H1 (cell line): ENCODE data around the gene TJP3. TPM values are rescaled to one million over a fixed set of nuclear protein-coding genes. Genes with fewer than 3 reads are reported as not detected.

Experiments
- CEBPB ChIP-seq: IDR thresholded peaks from 2 replicates; pipeline ENCODE4 v1.6.1; 2012; ENCODE audit warnings: low read depth, low read length
- CHD2 ChIP-seq: IDR thresholded peaks from 2 replicates; pipeline ENCODE4 v1.6.1; 2012; ENCODE audit warnings: low read length, improper control_type of control experiment
- EP300 ChIP-seq, 2 experiments: IDR thresholded peaks; 1 replicate in 1 of 2; 2 replicates in 1 of 2; pipeline ENCODE4 v1.6.1; 2011 to 2012; ENCODE audit warnings: low read depth in 2 of 2, low read length in 2 of 2, mild to moderate bottlenecking in 2 of 2, borderline replicate concordance in 1 of 2, inconsistent platforms in 1 of 2, moderate library complexity in 1 of 2
- FOSL1 ChIP-seq: IDR thresholded peaks from 2 replicates; pipeline ENCODE4 v1.6.1; 2011; ENCODE audit warnings: mild to moderate bottlenecking, low read depth, low read length, moderate library complexity; ENCODE audit not compliant: insufficient read depth
- KDM1A ChIP-seq: fragments of 200-600, 300-600 bp; sonication (generic); IDR thresholded peaks from 2 replicates; pipeline ENCODE4 v1.7.1; 2016; ENCODE audit warnings: mild to moderate bottlenecking, low read length, borderline replicate concordance
- MAFK ChIP-seq: IDR thresholded peaks from 2 replicates; pipeline ENCODE4 v1.6.1; 2012; ENCODE audit warnings: low read depth, mild to moderate bottlenecking, improper control_type of control experiment, low read length
- NRF1 ChIP-seq: IDR thresholded peaks from 2 replicates; pipeline ENCODE4 v1.6.1; 2011; ENCODE audit warnings: mild to moderate bottlenecking, low read depth, low read length, improper control_type of control experiment
- SAP30 ChIP-seq: fragments of 300-600 bp; sonication (generic); IDR thresholded peaks from 2 replicates; pipeline ENCODE4 v1.7.1; 2012; ENCODE audit warnings: low read length, moderate library complexity, mild to moderate bottlenecking, inconsistent platforms; ENCODE audit not compliant: insufficient read depth, insufficient replicate concordance
- TBP ChIP-seq: IDR thresholded peaks from 2 replicates; pipeline ENCODE4 v1.6.1; 2011; ENCODE audit warnings: low read depth, low read length, improper control_type of control experiment
- ZNF274 ChIP-seq: IDR thresholded peaks from 2 replicates; pipeline ENCODE4 v1.7.0; 2012; ENCODE audit warnings: low read length, borderline replicate concordance; ENCODE audit errors: extremely low read depth
- polyA plus RNA-seq, 7 experiments: library from polyadenylated mRNA; depleted of rRNA in 3 of 7; stranded (reverse) in 5 of 7; unstranded in 2 of 7; fragments of >200 nt in 5 of 7; fragments of 200-250 nt in 2 of 7; gene quantifications; 1 replicate in 5 of 7; 2 replicates in 1 of 7; 4 replicates in 1 of 7; pipeline versions ENCODE4 v1.2.1 to v1.2.3, GENCODE V29; 2011 to 2013; ENCODE audit warnings: missing spikeins in 2 of 7, mixed read lengths in 2 of 7
- total RNA-seq: library from RNA; stranded (reverse); fragmentation: NEBNext Ultra II Directional; extraction: Animal tissue kit (Norgen Biotek cat#: 25700); gene quantifications from 2 replicates; pipeline ENCODE4 v1.2.1, GENCODE V29; 2021

The TJP3 gene
- total and polyA plus RNA-seq, 2 of the 8 experiments (the other 6 are each of a cell fraction or from before 2014, with no cell fraction given) = 17.1 to 26.1 TPM

DNA sequence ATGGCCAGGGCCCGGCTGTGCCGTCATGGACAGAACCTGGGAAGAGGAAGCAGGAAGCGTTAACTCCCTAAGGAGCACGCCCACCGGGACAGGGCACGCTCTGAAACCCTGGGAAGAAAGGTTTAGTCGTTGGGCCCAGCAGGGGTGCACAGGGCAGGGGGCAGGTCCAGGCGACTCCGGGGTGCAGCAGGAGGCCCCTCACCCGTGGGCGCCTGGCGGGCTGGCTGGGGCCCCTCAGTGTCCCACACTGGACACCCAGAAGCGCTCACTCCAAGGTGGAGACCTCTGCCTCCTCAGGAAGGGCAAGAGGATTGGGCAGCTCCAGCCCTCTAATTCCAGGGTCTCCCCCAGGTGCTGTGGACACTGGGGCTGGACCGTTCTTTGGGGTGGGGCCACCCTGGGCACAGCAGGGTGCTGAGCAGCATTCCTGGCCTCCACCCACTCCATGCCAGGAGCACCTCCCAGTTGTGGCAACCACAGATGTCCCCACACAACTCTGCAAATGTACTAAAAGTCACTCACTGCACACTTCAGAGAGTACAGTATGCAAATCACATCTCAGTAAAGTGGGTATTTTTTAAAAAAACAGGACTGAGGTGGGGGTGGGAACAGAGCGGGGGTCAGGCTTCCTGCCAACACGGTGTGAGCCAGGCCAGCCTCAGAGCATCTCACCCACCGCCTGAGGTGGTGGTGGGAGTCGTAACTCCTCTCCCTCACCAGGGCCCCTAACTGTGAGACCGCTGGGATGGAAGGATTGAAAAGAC, 43.1 kb upstream of the TJP3 start (continued):
- TF ChIP-seq ZNF274 = no peak
- no peak for TF ChIP-seq MAFK
- no peak for TF ChIP-seq SAP30
- TF ChIP-seq FOSL1 = no peak
- no peak for TF ChIP-seq CEBPB
- no peak for TF ChIP-seq EP300 (IDR thresholded peaks at IDR 0.05; ENCODE audit: borderline replicate concordance in 1 of 2, low read depth in 2 of 2, low read length in 2 of 2)
- TF ChIP-seq NRF1 = no peak
- TF ChIP-seq TBP = no peak
- no peak for TF ChIP-seq CHD2
- no peak for TF ChIP-seq KDM1A
